Mesenchymal stem cell (in vitro differentiated cells and primary cell): ENCODE measurements around the gene CLIC4.

Source experiments
- DNase-seq: peaks from one replicate; pipeline ENCODE4 v3.0.0-alpha.2; 2013
- H2AFZ ChIP-seq: one replicate; pipeline ENCODE4 v1.6.1; 2013; ENCODE audit warnings: low read depth, mild to moderate bottlenecking, control low read depth, inconsistent platforms, low read length, moderate library complexity
- H2AK5ac ChIP-seq: 2 replicates; pipeline ENCODE4 v1.6.1; 2013; ENCODE audit warnings: low read length, moderate library complexity, mild to moderate bottlenecking, inconsistent platforms; ENCODE audit not compliant: severe bottlenecking
- H2BK120ac ChIP-seq: one replicate; pipeline ENCODE4 v1.6.1; 2013; ENCODE audit warnings: low read depth, mild to moderate bottlenecking, inconsistent platforms, low read length, moderate library complexity
- H2BK12ac ChIP-seq, 2 experiments: one replicate each; pipeline ENCODE4 v1.6.1; 2013; ENCODE audit warnings: inconsistent platforms in 2 of 2, low read length in 2 of 2, mild to moderate bottlenecking in 2 of 2, moderate library complexity in 2 of 2, control low read depth in 1 of 2
- H2BK15ac ChIP-seq: one replicate; pipeline ENCODE4 v1.6.1; 2013; ENCODE audit warnings: mild to moderate bottlenecking, low read depth, inconsistent platforms; ENCODE audit not compliant: poor library complexity, severe bottlenecking
- H2BK5ac ChIP-seq: 2 replicates; pipeline ENCODE4 v1.6.1; 2013; ENCODE audit warnings: low read depth, mild to moderate bottlenecking, low read length, control low read depth, inconsistent platforms; ENCODE audit not compliant: poor library complexity, severe bottlenecking
- H3K14ac ChIP-seq, 2 experiments: one replicate each; pipeline ENCODE4 v1.6.1; 2013; ENCODE audit warnings: inconsistent platforms in 2 of 2, low read length in 2 of 2, control low read depth in 1 of 2, mild to moderate bottlenecking in 1 of 2, moderate library complexity in 1 of 2
- H3K18ac ChIP-seq, 2 experiments: one replicate each; pipeline ENCODE4 v1.6.1; 2013; ENCODE audit warnings: inconsistent platforms in 2 of 2, low read length in 2 of 2, control low read depth in 1 of 2, low read depth in 1 of 2, mild to moderate bottlenecking in 1 of 2
- H3K23ac ChIP-seq, 2 experiments: one replicate each; pipeline ENCODE4 v1.6.1; 2013; ENCODE audit warnings: inconsistent platforms in 2 of 2, low read length in 2 of 2, mild to moderate bottlenecking in 2 of 2, moderate library complexity in 2 of 2, control low read depth in 1 of 2
- H3K27ac ChIP-seq: 2 replicates; pipeline ENCODE4 v1.5.1; 2013; ENCODE audit warnings: mild to moderate bottlenecking, moderate library complexity, low read length, control low read depth, inconsistent platforms; ENCODE audit not compliant: poor library complexity, severe bottlenecking
- H3K27me3 ChIP-seq, 2 experiments: 2 replicates each; pipeline versions ENCODE4 v1.6.1 to v1.7.0; 2013; ENCODE audit warnings: low read length in 2 of 2, mild to moderate bottlenecking in 2 of 2, moderate library complexity in 2 of 2, control low read depth in 1 of 2, inconsistent platforms in 1 of 2; ENCODE audit not compliant: control insufficient read depth in 1 of 2, insufficient read depth in 1 of 2
- H3K36me3 ChIP-seq, 2 experiments: 2 replicates each; pipeline versions ENCODE4 v1.6.1 to v1.7.0; 2013; ENCODE audit warnings: low read length in 2 of 2, control low read depth in 1 of 2, inconsistent platforms in 1 of 2, low read depth in 1 of 2, mild to moderate bottlenecking in 1 of 2; ENCODE audit not compliant: insufficient read depth in 2 of 2, control insufficient read depth in 1 of 2
- H3K4ac ChIP-seq, 2 experiments: one replicate each; pipeline ENCODE4 v1.6.1; 2013; ENCODE audit warnings: inconsistent platforms in 2 of 2, low read length in 2 of 2, mild to moderate bottlenecking in 2 of 2, moderate library complexity in 2 of 2, control low read depth in 1 of 2, low read depth in 1 of 2
- H3K4me1 ChIP-seq: 2 replicates; pipeline ENCODE4 v1.6.1; 2013; ENCODE audit warnings: low read depth, low read length, control low read depth; ENCODE audit not compliant: control insufficient read depth, insufficient read depth
- H3K4me2 ChIP-seq: 2 replicates; pipeline ENCODE4 v1.6.1; 2013; ENCODE audit warnings: low read length, mild to moderate bottlenecking, inconsistent platforms; ENCODE audit not compliant: poor library complexity, severe bottlenecking
- H3K4me3 ChIP-seq, 2 experiments: 2 replicates each; pipeline versions ENCODE4 v1.5.1 to v1.7.0; 2013; ENCODE audit warnings: low read length in 2 of 2, mild to moderate bottlenecking in 2 of 2, control low read depth in 1 of 2, low read depth in 1 of 2; ENCODE audit not compliant: insufficient read depth in 1 of 2
- H3K79me1 ChIP-seq: replicated peaks from 2 replicates; pipeline ENCODE4 v1.6.1; 2013; ENCODE audit warnings: mild to moderate bottlenecking, control low read depth, low read length, inconsistent platforms; ENCODE audit not compliant: poor library complexity, severe bottlenecking
- H3K9ac ChIP-seq: 2 replicates; pipeline ENCODE4 v1.7.0; 2013; ENCODE audit warnings: mild to moderate bottlenecking, low read length, moderate library complexity
- H3K9me3 ChIP-seq: 2 replicates; pipeline ENCODE4 v1.7.0; 2013; ENCODE audit warnings: mild to moderate bottlenecking, low read length; ENCODE audit not compliant: control insufficient read depth
- H4K8ac ChIP-seq: one replicate; pipeline ENCODE4 v1.6.1; 2013; ENCODE audit warnings: inconsistent platforms, mild to moderate bottlenecking, low read length, moderate library complexity
- H4K91ac ChIP-seq: one replicate; pipeline ENCODE4 v1.6.1; 2013; ENCODE audit warnings: mild to moderate bottlenecking, low read length, inconsistent platforms
- WGBS: methylation state at CpG from one replicate; pipeline ENCODE4 v1.1.7; 2013; ENCODE audit warnings: mixed read lengths; 5-methylcytosine and 5-hydroxymethylcytosine counted together

CLIC4 gene

GRCh38 chr1:24872061-24872850 is 127.0 kb downstream of the CLIC4 start:
- H2BK15ac ChIP-seq: no peak overlapping the region
- no peaks in the 10 kb centered on the region for H3K4me1 ChIP-seq
- H2BK12ac ChIP-seq: no peak overlapping the region
- no peaks in the 10 kb centered on the region for H3K36me3 ChIP-seq
- no peak overlapping the region for H2BK5ac ChIP-seq
- no peak overlapping the region for H2BK120ac ChIP-seq
- H3K27ac ChIP-seq: no peak overlapping the region
- no peak overlapping the region for H3K14ac ChIP-seq
- peaks cover 57 to 66% of the 10 kb centered on the region in 2 experiments for H3K27me3 ChIP-seq
- no peak overlapping the region for H3K18ac ChIP-seq
- no peak for DNase-seq
- H3K79me1 ChIP-seq: no peaks in the 10 kb centered on the region
- WGBS: 91% methylated on average over 19 of the region's 19 CpGs
- H3K23ac ChIP-seq: no peak overlapping the region
- H3K4me2 ChIP-seq: no peak overlapping the region
- no peaks in the 10 kb centered on the region for H3K9me3 ChIP-seq
- H2AFZ ChIP-seq: no peak overlapping the region
- no peak overlapping the region for H4K91ac ChIP-seq
- H2AK5ac ChIP-seq: no peak overlapping the region
- H3K9ac ChIP-seq: no peak overlapping the region
- no peak overlapping the region for H3K4ac ChIP-seq
- no peak overlapping the region for H3K4me3 ChIP-seq
- H4K8ac ChIP-seq: no peak overlapping the region

DNA sequence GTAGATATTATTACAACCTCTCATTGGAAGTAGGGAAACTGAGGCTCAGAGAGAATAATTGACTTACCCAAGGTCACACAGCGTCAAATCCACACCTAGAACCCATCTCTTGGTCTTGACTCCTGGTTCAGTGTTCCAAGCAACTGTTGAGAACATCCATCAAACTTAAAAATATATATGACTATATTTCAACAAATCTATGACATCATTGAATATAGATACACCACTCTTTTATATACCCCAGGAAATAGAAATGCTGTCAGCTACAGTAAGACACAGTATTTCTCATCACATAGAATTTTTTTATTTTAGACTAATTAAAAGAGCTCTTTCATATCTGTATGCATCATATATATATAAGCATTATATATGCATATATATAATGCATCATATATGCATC is 127.9 kb downstream of the CLIC4 start:
- no peak overlapping the region for H3K4me2 ChIP-seq
- H2BK12ac ChIP-seq: no peak overlapping the region
- H2BK120ac ChIP-seq: no peak overlapping the region
- H3K4me3 ChIP-seq: no peak overlapping the region
- 64% methylated on average over 1 of the region's 1 CpG for WGBS
- no peak for DNase-seq
- H3K27me3 ChIP-seq: peaks cover 48 to 61% of the 10 kb centered on the region in 2 experiments
- no peak overlapping the region for H4K8ac ChIP-seq
- no peak overlapping the region for H2AK5ac ChIP-seq
- H3K23ac ChIP-seq: no peak overlapping the region
- no peak overlapping the region for H3K4ac ChIP-seq
- H2BK5ac ChIP-seq: no peak overlapping the region
- H3K79me1 ChIP-seq: no peaks in the 10 kb centered on the region
- H4K91ac ChIP-seq: no peak overlapping the region
- no peak overlapping the region for H3K14ac ChIP-seq
- no peak overlapping the region for H2BK15ac ChIP-seq
- H2AFZ ChIP-seq: no peak overlapping the region
- H3K27ac ChIP-seq: no peak overlapping the region
- H3K4me1 ChIP-seq: no peaks in the 10 kb centered on the region
- H3K9ac ChIP-seq: no peak overlapping the region
- H3K18ac ChIP-seq: no peak overlapping the region
- no peaks in the 10 kb centered on the region for H3K36me3 ChIP-seq
- no peaks in the 10 kb centered on the region for H3K9me3 ChIP-seq

DNA sequence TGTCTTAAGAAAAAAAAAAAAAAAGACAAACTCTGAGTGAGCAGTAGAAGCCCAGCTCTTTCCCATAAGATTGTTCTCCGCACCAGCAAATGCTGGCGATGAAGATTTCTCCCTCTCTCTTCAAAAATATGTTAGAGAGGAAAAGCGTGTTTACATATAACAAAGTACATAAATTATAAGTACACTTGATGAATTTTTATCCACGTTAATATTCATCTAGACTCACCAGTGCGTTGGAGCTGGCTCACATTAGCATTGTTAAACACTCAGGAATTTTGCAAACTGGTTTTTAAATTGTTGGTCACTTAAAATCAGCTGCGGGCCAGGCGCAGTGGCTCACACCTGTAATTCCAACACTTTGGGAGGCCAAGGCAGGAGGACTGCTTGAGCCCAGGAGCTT is 128.8 kb downstream of the CLIC4 start:
- Histone ChIP-seq H3K4me2 (no peak overlapping the region), H3K9me3 (no peaks in the 10 kb centered on the region), H2BK5ac (no peak overlapping the region), H2BK15ac (no peak overlapping the region), H3K14ac (no peak overlapping the region), H3K27ac (no peak overlapping the region), H4K8ac (no peak overlapping the region), H3K4ac (no peak overlapping the region), H2AFZ (no peak overlapping the region), H3K4me3 (no peak overlapping the region), H3K27me3 (peaks cover 41 to 59% of the 10 kb centered on the region in 2 experiments), H3K18ac (no peak overlapping the region), H4K91ac (no peak overlapping the region), H2AK5ac (no peak overlapping the region), H3K23ac (no peak overlapping the region), H2BK120ac (no peak overlapping the region), H3K4me1 (peaks cover under 1% of the 10 kb centered on the region), H3K79me1 (no peaks in the 10 kb centered on the region), H2BK12ac (no peak overlapping the region), H3K36me3 (no peaks in the 10 kb centered on the region), H3K9ac (no peak overlapping the region)
- DNase-seq: no peak
- WGBS: 86% methylated on average over 4 of the region's 7 CpGs

DNA sequence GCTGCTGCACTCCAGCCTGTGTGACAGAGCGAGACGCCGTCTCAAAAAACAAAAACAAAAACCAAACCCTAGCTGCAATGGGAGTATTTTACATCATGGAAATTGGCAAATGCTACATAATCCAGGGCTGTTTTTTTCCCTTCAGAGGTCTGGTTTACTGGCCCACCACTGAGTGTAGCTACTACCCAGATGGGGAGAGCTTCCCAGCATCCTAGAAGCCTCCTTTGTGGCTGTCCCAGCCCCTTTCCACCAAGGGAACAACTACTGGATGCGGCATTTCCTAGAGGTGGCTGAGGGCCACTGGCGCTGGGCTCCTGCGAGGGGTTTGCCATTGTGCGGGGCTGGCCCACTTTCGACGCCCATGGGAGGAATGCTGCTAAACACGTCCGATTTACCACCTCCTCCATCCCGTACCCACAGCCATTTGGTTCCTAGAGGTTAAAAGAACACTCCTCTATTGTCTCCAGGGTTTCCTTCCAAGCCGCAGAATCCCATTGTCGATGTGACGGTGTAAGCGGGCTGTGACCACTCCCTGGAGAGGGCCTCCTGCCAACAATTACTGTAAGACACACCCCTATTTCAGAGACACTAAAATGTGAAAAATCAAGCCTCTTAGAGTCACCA is 129.5 kb downstream of the CLIC4 start:
- 78% methylated on average over 13 of the region's 16 CpGs for WGBS
- Histone ChIP-seq H2AK5ac (no peak overlapping the region), H3K27ac (no peak overlapping the region), H3K4ac (no peak overlapping the region), H2AFZ (no peak overlapping the region), H3K9me3 (no peaks in the 10 kb centered on the region), H2BK15ac (no peak overlapping the region), H4K91ac (no peak overlapping the region), H3K4me3 (no peak overlapping the region), H3K36me3 (no peaks in the 10 kb centered on the region), H2BK5ac (no peak overlapping the region), H3K4me2 (no peak overlapping the region), H3K23ac (no peak overlapping the region), H3K18ac (no peak overlapping the region), H3K79me1 (no peaks in the 10 kb centered on the region), H3K4me1 (peaks cover 2% of the 10 kb centered on the region), H3K27me3 (peaks cover 37 to 63% of the 10 kb centered on the region in 2 experiments), H4K8ac (no peak overlapping the region), H3K9ac (no peak overlapping the region), H2BK12ac (no peak overlapping the region), H2BK120ac (no peak overlapping the region), H3K14ac (no peak overlapping the region)
- DNase-seq: no peak
